HUES6 (cell line): Measurements from ENCODE around the gene MUC5B.
"Not testable (repeated sequence)": the region's sequence is repeated elsewhere in the genome, so short reads cannot be mapped to it uniquely, and the experiment has no call there.

Experiments used
- H3K27ac ChIP-seq: 2 replicates; pipeline ENCODE4 v1.7.0; 2013; ENCODE audit warnings: low read depth, mild to moderate bottlenecking, low read length, inconsistent platforms
- H3K27me3 ChIP-seq: 2 replicates; pipeline ENCODE4 v1.6.1; 2013; ENCODE audit warnings: low read length; ENCODE audit not compliant: control insufficient read depth, insufficient read depth
- H3K36me3 ChIP-seq: 2 replicates; pipeline ENCODE4 v1.6.1; 2013; ENCODE audit warnings: low read length; ENCODE audit not compliant: control insufficient read depth, insufficient read depth
- H3K4me1 ChIP-seq: 2 replicates; pipeline ENCODE4 v1.6.1; 2013; ENCODE audit warnings: low read length; ENCODE audit not compliant: control insufficient read depth, insufficient read depth
- H3K4me3 ChIP-seq: 2 replicates; pipeline ENCODE4 v1.5.1; 2013; ENCODE audit warnings: low read depth, low read length
- H3K9ac ChIP-seq: one replicate; pipeline ENCODE4 v1.6.1; 2013; ENCODE audit warnings: mild to moderate bottlenecking, low read length
- H3K9me3 ChIP-seq: 2 replicates; pipeline ENCODE4 v1.6.1; 2013; ENCODE audit warnings: low read depth, low read length; ENCODE audit not compliant: control insufficient read depth, insufficient read depth

Gene MUC5B

GRCh38 chr11:1259076-1259461, 36.2 kb downstream of the MUC5B start:
- Histone ChIP-seq H3K4me3 (no peak overlapping the region), H3K9me3 (no peaks in the 10 kb centered on the region), H3K27ac (no peak overlapping the region), H3K27me3 (no peaks in the 10 kb centered on the region), H3K4me1 (peaks cover 22% of the 10 kb centered on the region), H3K36me3 (no peaks in the 10 kb centered on the region), H3K9ac (no peak overlapping the region)

GRCh38 chr11:1259561-1259960, 36.7 kb downstream of the MUC5B start:
- peaks cover 22% of the 10 kb centered on the region for H3K4me1 ChIP-seq
- H3K9me3 ChIP-seq: peaks cover 2% of the 10 kb centered on the region; the same call in 1 of the 2 replicates
- no peak overlapping the region for H3K9ac ChIP-seq
- no peaks in the 10 kb centered on the region for H3K36me3 ChIP-seq
- H3K27me3 ChIP-seq: no peaks in the 10 kb centered on the region
- no peak overlapping the region for H3K4me3 ChIP-seq
- H3K27ac ChIP-seq: no peak overlapping the region

GRCh38 chr11:1260023-1260501, 37.2 kb downstream of the MUC5B start:
- Histone ChIP-seq H3K27ac (no peak overlapping the region), H3K36me3 (no peaks in the 10 kb centered on the region), H3K27me3 (no peaks in the 10 kb centered on the region), H3K9ac (no peak overlapping the region), H3K4me3 (no peak overlapping the region), H3K9me3 (peaks cover 7% of the 10 kb centered on the region; the same call in 1 of the 2 replicates), H3K4me1 (peaks cover 22% of the 10 kb centered on the region)

GRCh38 chr11:1260620-1261019, 37.8 kb downstream of the MUC5B start:
- Histone ChIP-seq H3K4me3 (no peak overlapping the region), H3K4me1 (peaks cover 22% of the 10 kb centered on the region), H3K9me3 (peaks cover 12% of the 10 kb centered on the region), H3K27me3 (no peaks in the 10 kb centered on the region), H3K9ac (no peak overlapping the region), H3K36me3 (no peaks in the 10 kb centered on the region), H3K27ac (no peak overlapping the region)

GRCh38 chr11:1261241-1262071, 38.6 kb downstream of the MUC5B start:
- H3K27me3 ChIP-seq: no peaks in the 10 kb centered on the region
- no peak overlapping the region for H3K9ac ChIP-seq
- H3K27ac ChIP-seq: no peak overlapping the region
- H3K4me1 ChIP-seq: peaks cover 22% of the 10 kb centered on the region
- H3K36me3 ChIP-seq: no peaks in the 10 kb centered on the region
- H3K4me3 ChIP-seq: no peak overlapping the region
- H3K9me3 ChIP-seq: peaks cover 16% of the 10 kb centered on the region

GRCh38 chr11:1262172-1263006, 39.5 kb downstream of the MUC5B start:
- Histone ChIP-seq H3K27me3 (no peaks in the 10 kb centered on the region), H3K27ac (peak overlapping the region; percentile 64), H3K4me3 (peak overlapping the region; percentile 63), H3K36me3 (no peaks in the 10 kb centered on the region), H3K9me3 (peaks cover 20% of the 10 kb centered on the region), H3K9ac (peak overlapping the region; percentile 65), H3K4me1 (peaks cover 22% of the 10 kb centered on the region)

- Histone ChIP-seq H3K4me3 (peak overlapping the region; percentile 63; the same call in 1 of the 2 replicates), H3K4me1 (peaks cover 22% of the 10 kb centered on the region), H3K9ac (no peak overlapping the region), H3K27me3 (no peaks in the 10 kb centered on the region), H3K36me3 (no peaks in the 10 kb centered on the region), H3K9me3 (peaks cover 20% of the 10 kb centered on the region), H3K27ac (no peak overlapping the region)
These were observed 40.1 kb downstream of the MUC5B start for GRCh38 chr11:1263010-1263409.

- H3K27me3 ChIP-seq, H3K36me3 ChIP-seq, H3K9ac ChIP-seq, H3K4me3 ChIP-seq, H3K27ac ChIP-seq: not testable (repeated sequence)
- Histone ChIP-seq H3K4me1 (peaks cover 21% of the 10 kb centered on the region), H3K9me3 (peaks cover 20% of the 10 kb centered on the region)
These were observed 41.6 kb downstream of the MUC5B start for GRCh38 chr11:1264444-1264843.

- not testable (repeated sequence) for H3K9ac ChIP-seq, H3K27ac ChIP-seq, H3K27me3 ChIP-seq, H3K4me3 ChIP-seq, H3K36me3 ChIP-seq
- Histone ChIP-seq H3K9me3 (peaks cover 20% of the 10 kb centered on the region), H3K4me1 (peaks cover 13% of the 10 kb centered on the region)
These were observed 42.6 kb downstream of the MUC5B start for GRCh38 chr11:1265480-1265879.

- Histone ChIP-seq H3K4me1 (peaks cover 20% of the 10 kb centered on the region), H3K9me3 (peaks cover 20% of the 10 kb centered on the region)
- not testable (repeated sequence) for H3K36me3 ChIP-seq, H3K4me3 ChIP-seq, H3K27me3 ChIP-seq, H3K9ac ChIP-seq, H3K27ac ChIP-seq
These were observed 44.1 kb downstream of the MUC5B start for GRCh38 chr11:1266976-1267375.
